ENCODE results near the gene SHC2. TPM values are rescaled to one million over a fixed set of nuclear protein-coding genes. Genes with fewer than 3 reads are reported as not detected.

Gene SHC2
- total and polyA plus RNA-seq, 2 of the 8 experiments (the other 6 are each of a cell fraction or from before 2014, with no cell fraction given) = 4.4 to 7.3 TPM

DNA sequence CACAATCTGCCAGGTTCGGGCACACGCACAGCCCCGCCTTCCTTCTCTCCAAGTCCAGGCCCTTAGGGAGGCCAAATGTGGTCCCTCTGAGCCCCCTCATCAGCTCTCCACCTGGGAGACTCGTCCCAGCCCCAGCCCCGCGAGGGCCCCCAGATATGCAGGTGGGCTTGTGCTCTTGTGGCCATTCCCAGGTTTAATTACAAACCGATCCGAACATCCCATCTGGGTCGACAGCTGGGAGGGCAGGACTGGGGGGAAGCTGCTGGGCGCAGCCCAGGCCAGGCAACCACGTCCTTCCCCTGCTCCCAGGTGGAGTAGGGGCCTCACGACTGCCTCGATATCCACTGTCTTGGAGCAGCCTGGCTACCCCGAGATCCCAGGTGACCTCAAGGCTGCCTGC is 44.4 kb downstream of the SHC2 start:
- H3K79me2 ChIP-seq (ENCODE audit: control insufficient read depth in 1 of 2, insufficient read depth in 2 of 2, low read length in 2 of 2) = no peaks in the 10 kb centered on the region
- H3K79me1 ChIP-seq (ENCODE audit: low read depth, low read length) = no peaks in the 10 kb centered on the region
- CTCF ChIA-PET (ENCODE audit: partially characterized antibody) = no interaction called here
- peaks cover 0 to 27% (median 16%) of the 10 kb centered on the region in 4 experiments; a peak in 6 of 7 replicates for H3K4me1 ChIP-seq (replicated peaks in 1 of 4; ENCODE audit: control insufficient read depth in 3 of 4, insufficient read depth in 4 of 4, low read length in 3 of 4)
- no peak for DNase-seq (ENCODE audit: low read depth in 1 of 2, low spot score in 2 of 2)
- peak overlapping the region; percentile 40; the same call in 1 of the 2 replicates for H2BK15ac ChIP-seq (ENCODE audit: low read length)
- H3K4ac ChIP-seq (replicated peaks; ENCODE audit: insufficient read length, low read depth, low read length) = no peak overlapping the region
- H2AK5ac ChIP-seq (ENCODE audit: low read depth, low read length) = no peak overlapping the region
- no peak overlapping the region for H3K27ac ChIP-seq (ENCODE audit: low read depth, low read length)
- POLR2A ChIA-PET (ENCODE audit: partially characterized antibody) = no interaction called here
- TF ChIP-seq SUZ12 (IDR thresholded peaks at IDR 0.05; ENCODE audit: low read length) = no peak
- no peak for TF ChIP-seq ZNF274 (IDR thresholded peaks at IDR 0.05; ENCODE audit: borderline replicate concordance, extremely low read depth, low read length)
- no peak for TF ChIP-seq EZH2 (IDR thresholded peaks at IDR 0.05; ENCODE audit: low read depth, low read length, severe bottlenecking)
- no peak overlapping the region for H2AFZ ChIP-seq (ENCODE audit: low read length)
- H2BK120ac ChIP-seq (replicated peaks; ENCODE audit: low read depth, low read length) = no peak overlapping the region
- H3K9me3 ChIP-seq (ENCODE audit: insufficient read depth in 2 of 2, low read depth in 1 of 2, low read length in 1 of 2) = no peaks in the 10 kb centered on the region
- no peaks in the 10 kb centered on the region for H4K20me1 ChIP-seq (replicated peaks in 1 of 2; ENCODE audit: control insufficient read depth in 1 of 2, insufficient read depth in 2 of 2, low read length in 2 of 2)
- H4K5ac ChIP-seq (ENCODE audit: insufficient read length, low read depth, low read length) = no peak overlapping the region
- H2BK5ac ChIP-seq (ENCODE audit: low read depth, low read length) = no peak overlapping the region
- no peak overlapping the region for H3K56ac ChIP-seq (replicated peaks; ENCODE audit: insufficient read length, low read depth, low read length)
- no peak overlapping the region for H3K4me3 ChIP-seq (ENCODE audit: extremely low read depth in 1 of 4, insufficient read depth in 2 of 4, low read depth in 3 of 4, low read length in 4 of 4)
- no peak overlapping the region for H2BK20ac ChIP-seq (ENCODE audit: low read length)
- H3K9ac ChIP-seq (replicated peaks in 1 of 4; ENCODE audit: extremely low read depth in 1 of 4, low read depth in 3 of 4, low read length in 3 of 4) = no peak overlapping the region
- no peak overlapping the region for H3K18ac ChIP-seq (ENCODE audit: extremely low read depth, low read length)
- H3K14ac ChIP-seq (ENCODE audit: insufficient read length) = no peak overlapping the region
- no peak overlapping the region for H4K91ac ChIP-seq (replicated peaks; ENCODE audit: insufficient read length, low read length)
- no peak overlapping the region for H3K4me2 ChIP-seq (ENCODE audit: insufficient read depth in 1 of 2, low read depth in 2 of 2, low read length in 2 of 2)
- H3K23ac ChIP-seq (ENCODE audit: insufficient read length) = no peak overlapping the region
- H3K23me2 ChIP-seq (ENCODE audit: low read depth, low read length) = peaks cover 8% of the 10 kb centered on the region; the same call in 1 of the 2 replicates
- H2BK12ac ChIP-seq (ENCODE audit: low read depth, low read length) = peak overlapping the region; percentile 27; the same call in 1 of the 2 replicates
- 97% methylated on average over 9 of the region's 14 CpGs; no CpG with 5 or more reads in 1 of the 2 experiments for whole genome bisulfite sequencing, 2 experiments (ENCODE audit: extremely low coverage in 1 of 2, insufficient coverage in 1 of 2, insufficient read length in 1 of 2, insufficient replicate concordance in 2 of 2, low coverage in 1 of 2, low lambda C conversion rate in 2 of 2, missing lambda C conversion rate in 1 of 2)
- no peak for FAIRE-seq
- H3K27me3 ChIP-seq (replicated peaks in 1 of 4; ENCODE audit: control insufficient read depth in 3 of 4, extremely low read depth in 1 of 4, insufficient read depth in 3 of 4, low read length in 3 of 4) = no peaks in the 10 kb centered on the region; a peak in 1 of 7 replicates
- no peak overlapping the region; the same call in 1 of the 2 replicates for H4K8ac ChIP-seq (ENCODE audit: extremely low read depth, insufficient read depth, low read length)
- H3K36me3 ChIP-seq (ENCODE audit: control insufficient read depth in 2 of 4, insufficient read depth in 4 of 4, low read length in 3 of 4) = no peaks in the 10 kb centered on the region

All from H1 (cell line).